Left renal pelvis (tissue), 4 donors: ENCODE results near the gene ZNF341. TPM values are rescaled to one million over a fixed set of nuclear protein-coding genes. Genes with fewer than 3 reads are reported as not detected.

Experiments
- DNase-seq, 4 donors: peaks; one replicate each; pipeline ENCODE4 v3.0.0-alpha.2; 2013; ENCODE audit warnings: low read depth in 4 of 4, low spot score in 3 of 4
- polyA plus RNA-seq, 4 donors: library from polyadenylated mRNA; unstranded; fragments of 120-200 nt; gene quantifications; one replicate each; pipeline ENCODE4 v1.2.1, GENCODE V29; 2013; ENCODE audit not compliant: insufficient read length in 4 of 4

Gene ZNF341
- polyA plus RNA-seq, 4 donors: 2.0 to 4.6 (median 2.9) TPM

- no peak for DNase-seq
Observed at GRCh38 chr20:33839591-33839990, 107.8 kb downstream of the ZNF341 start.

GRCh38 chr20:33840160-33840559 is 108.4 kb downstream of the ZNF341 start:
- no peak for DNase-seq

GRCh38 chr20:33840759-33841435 is 109.1 kb downstream of the ZNF341 start:
- no peak for DNase-seq

GRCh38 chr20:33841436-33841799 is 109.6 kb downstream of the ZNF341 start:
- no peak for DNase-seq

Other genes starting within 250 kb of the ZNF341 start
- 10 to 100 TPM; 21.5 to 31.5 (median 26.1) TPM for gene CBFA2T2, start 241.9 kb upstream of the ZNF341 start, polyA plus RNA-seq
- gene C20orf144, start 69.7 kb upstream of the ZNF341 start, polyA plus RNA-seq: under 1 TPM; 0.19 to 0.45 (median 0.26) TPM
- under 1 TPM; 0.26 to 0.79 (median 0.49) TPM for gene ACTL10, start 65.1 kb upstream of the ZNF341 start, polyA plus RNA-seq
- 10 to 100 TPM; 13.1 to 21.9 (median 13.7) TPM for gene NECAB3, start 57.6 kb upstream of the ZNF341 start, polyA plus RNA-seq
- 10 to 100 TPM in 3 of 4 donors, 1 to 10 TPM in 1; 9.8 to 14.2 (median 11.7) TPM for gene E2F1, start 45.6 kb upstream of the ZNF341 start, polyA plus RNA-seq
- 10 to 100 TPM in 1 of 4 donors, 1 to 10 TPM in 3; 8.3 to 14.5 (median 9.0) TPM for gene PXMP4, start 11.7 kb upstream of the ZNF341 start, polyA plus RNA-seq
- 100 to 1,000 TPM in 2 of 4 donors, 10 to 100 TPM in 2; 82.7 to 111 (median 104) TPM for gene CHMP4B, start 79.4 kb downstream of the ZNF341 start, polyA plus RNA-seq